ENCODE data around the gene UFSP1.
"Not testable (repeated sequence)": the region's sequence is repeated elsewhere in the genome, so short reads cannot be mapped to it uniquely, and the experiment has no call there.

UFSP1 gene

DNA sequence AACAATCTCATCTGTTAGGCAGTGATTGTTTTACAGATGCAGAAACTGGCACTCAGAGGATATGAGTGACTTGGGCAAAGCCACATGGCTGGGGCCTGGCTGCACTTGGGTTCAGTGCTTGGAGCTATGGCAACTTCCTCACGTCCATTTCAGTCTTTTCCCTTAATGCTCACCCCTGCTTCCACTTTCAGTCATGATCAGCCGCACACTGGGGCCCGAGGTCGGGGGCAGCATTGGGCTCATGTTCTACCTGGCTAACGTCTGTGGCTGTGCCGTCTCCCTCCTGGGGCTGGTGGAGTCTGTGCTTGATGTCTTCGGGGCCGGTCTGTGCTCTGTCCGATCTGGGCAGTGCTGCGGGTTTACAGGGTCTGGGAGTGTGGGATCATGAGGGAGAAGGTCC lies 34.0 kb downstream of the UFSP1 start:
- H3K4me3 ChIP-seq (ENCODE audit: low read depth, low read length, poor library complexity, severe bottlenecking) = no peak overlapping the region
- no peak overlapping the region for H3K9ac ChIP-seq (ENCODE audit: low read length)
- no peak overlapping the region for H3K27ac ChIP-seq (ENCODE audit: low read depth, low read length, poor library complexity, severe bottlenecking)
- peaks cover 7% of the 10 kb centered on the region for H3K36me3 ChIP-seq (ENCODE audit: insufficient read depth, low read length)
- H3K79me2 ChIP-seq (ENCODE audit: insufficient read depth, low read length) = no peaks in the 10 kb centered on the region
- H3K9me2 ChIP-seq (ENCODE audit: low read depth, low read length) = no peaks in the 10 kb centered on the region
- H3K4me1 ChIP-seq (ENCODE audit: insufficient read depth, low read length, severe bottlenecking) = peaks cover 12% of the 10 kb centered on the region
- TF ChIP-seq EZH2 (IDR thresholded peaks at IDR 0.05; ENCODE audit: borderline replicate concordance, low read length) (no peak), CTCF (IDR thresholded peaks at IDR 0.05; ENCODE audit: low read length) (no peak)
- no peak overlapping the region for H3K4me2 ChIP-seq (ENCODE audit: low read length)
- no peaks in the 10 kb centered on the region for H3F3A ChIP-seq (ENCODE audit: insufficient read depth, low read length)
- H3K27me3 ChIP-seq (ENCODE audit: insufficient read depth, low read length) = no peaks in the 10 kb centered on the region
- no peaks in the 10 kb centered on the region for H4K20me1 ChIP-seq (ENCODE audit: insufficient read depth, low read length)
- no peak overlapping the region for H2AFZ ChIP-seq (ENCODE audit: low read length)
- H3K9me3 ChIP-seq (ENCODE audit: low read length) = no peaks in the 10 kb centered on the region

DNA sequence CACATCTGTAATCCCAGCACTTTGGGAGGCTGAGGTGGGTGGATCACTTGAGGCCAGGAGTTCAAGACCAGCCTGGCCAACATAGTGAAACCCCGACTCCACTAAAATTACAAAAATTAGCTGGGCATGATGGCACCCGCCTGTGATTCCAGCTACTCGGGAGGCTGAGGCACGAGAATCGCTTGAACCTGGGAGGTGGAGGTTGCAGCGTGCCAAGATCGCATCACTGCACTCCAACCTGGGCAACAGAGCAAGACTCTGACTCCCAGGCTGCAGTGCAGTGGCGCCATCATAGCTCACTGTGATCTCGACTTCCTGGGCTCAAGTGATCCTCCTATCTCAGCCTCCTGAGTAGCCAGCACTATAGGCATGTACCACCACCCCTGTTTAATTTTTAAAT lies 34.6 kb downstream of the UFSP1 start:
- not testable (repeated sequence) for H3K79me2 ChIP-seq (ENCODE audit: insufficient read depth, low read length); H3F3A ChIP-seq (ENCODE audit: insufficient read depth, low read length); H3K27me3 ChIP-seq (ENCODE audit: insufficient read depth, low read length); H3K9me3 ChIP-seq (ENCODE audit: low read length); H4K20me1 ChIP-seq (ENCODE audit: insufficient read depth, low read length); H3K27ac ChIP-seq (ENCODE audit: low read depth, low read length, poor library complexity, severe bottlenecking); H3K4me2 ChIP-seq (ENCODE audit: low read length); H3K9me2 ChIP-seq (ENCODE audit: low read depth, low read length); H3K4me3 ChIP-seq (ENCODE audit: low read depth, low read length, poor library complexity, severe bottlenecking); H2AFZ ChIP-seq (ENCODE audit: low read length); H3K36me3 ChIP-seq (ENCODE audit: insufficient read depth, low read length); H3K9ac ChIP-seq (ENCODE audit: low read length)
- peaks cover 12% of the 10 kb centered on the region for H3K4me1 ChIP-seq (ENCODE audit: insufficient read depth, low read length, severe bottlenecking)

DNA sequence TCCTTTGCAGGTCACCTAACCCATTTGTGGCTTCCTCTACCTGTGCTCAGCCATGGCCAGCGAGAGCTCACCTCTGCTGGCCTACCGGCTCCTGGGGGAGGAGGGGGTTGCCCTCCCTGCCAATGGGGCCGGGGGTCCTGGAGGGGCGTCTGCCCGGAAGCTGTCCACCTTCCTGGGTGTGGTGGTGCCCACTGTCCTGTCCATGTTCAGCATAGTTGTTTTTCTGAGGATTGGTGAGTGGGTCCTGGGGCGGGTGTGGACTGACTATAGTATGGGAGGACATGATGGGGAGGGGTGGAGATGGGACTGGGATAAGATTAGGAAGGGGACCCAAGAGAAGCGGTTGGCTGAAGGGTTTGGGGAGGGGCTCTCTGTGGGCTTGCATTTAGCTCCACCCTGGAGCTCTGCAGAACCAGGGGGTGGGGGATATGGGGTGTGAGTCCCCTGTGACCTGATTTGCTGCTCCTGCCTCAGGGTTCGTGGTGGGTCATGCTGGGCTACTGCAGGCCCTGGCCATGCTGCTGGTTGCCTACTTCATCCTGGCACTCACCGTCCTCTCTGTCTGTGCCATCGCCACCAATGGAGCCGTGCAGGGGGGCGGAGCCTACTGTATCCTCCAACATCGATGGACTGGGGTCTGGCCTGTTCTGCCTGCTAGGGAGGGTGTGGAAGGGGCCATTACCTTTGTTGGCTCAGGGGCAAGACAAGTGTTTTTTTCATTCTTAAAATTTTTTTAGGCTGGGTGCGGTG lies 35.2 kb downstream of the UFSP1 start:
- no peaks in the 10 kb centered on the region for H3K27me3 ChIP-seq (ENCODE audit: insufficient read depth, low read length)
- H3K9me2 ChIP-seq (ENCODE audit: low read depth, low read length) = no peaks in the 10 kb centered on the region
- no peak overlapping the region for H3K4me3 ChIP-seq (ENCODE audit: low read depth, low read length, poor library complexity, severe bottlenecking)
- no peaks in the 10 kb centered on the region for H3K79me2 ChIP-seq (ENCODE audit: insufficient read depth, low read length)
- H2AFZ ChIP-seq (ENCODE audit: low read length) = no peak overlapping the region
- no peaks in the 10 kb centered on the region for H3F3A ChIP-seq (ENCODE audit: insufficient read depth, low read length)
- no peak overlapping the region for H3K27ac ChIP-seq (ENCODE audit: low read depth, low read length, poor library complexity, severe bottlenecking)
- TF ChIP-seq EZH2 (IDR thresholded peaks at IDR 0.05; ENCODE audit: borderline replicate concordance, low read length) (no peak), CTCF (IDR thresholded peaks at IDR 0.05; ENCODE audit: low read length) (no peak)
- no peak overlapping the region for H3K4me2 ChIP-seq (ENCODE audit: low read length)
- H3K4me1 ChIP-seq (ENCODE audit: insufficient read depth, low read length, severe bottlenecking) = peaks cover 12% of the 10 kb centered on the region
- H4K20me1 ChIP-seq (ENCODE audit: insufficient read depth, low read length) = no peaks in the 10 kb centered on the region
- no peak overlapping the region for H3K9ac ChIP-seq (ENCODE audit: low read length)
- H3K36me3 ChIP-seq (ENCODE audit: insufficient read depth, low read length) = no peaks in the 10 kb centered on the region
- H3K9me3 ChIP-seq (ENCODE audit: low read length) = no peaks in the 10 kb centered on the region

Measured in OCI-LY1 (cell line).